Hepatocyte (in vitro differentiated cells): ENCODE data around the gene CMTM4.

ENCODE experiments used
- CTCF ChIP-seq: fragments of 200-600 bp; sonication (generic); IDR thresholded peaks from 2 replicates; pipeline ENCODE4 v1.5.1; 2016; ENCODE audit warnings: antibody characterized with exemption, mild to moderate bottlenecking; ENCODE audit not compliant: poor library complexity
- EZH2 ChIP-seq: fragments of 200-600 bp; sonication (generic); IDR thresholded peaks from 2 replicates; pipeline ENCODE4 v1.6.1; 2016; ENCODE audit warnings: antibody characterized with exemption, mild to moderate bottlenecking, borderline replicate concordance

- TF ChIP-seq CTCF: no peak
- TF ChIP-seq EZH2: no peak
Measured at GRCh38 chr16:66592814-66593213, 103.7 kb downstream of the CMTM4 start.
